Gastrocnemius medialis (tissue), 4 donors: Measurements from ENCODE around the gene NEMP2. TPM values are rescaled to one million over a fixed set of nuclear protein-coding genes. Genes with fewer than 3 reads are reported as not detected.

Source experiments
- ATAC-seq, 2 donors: fragments of 150-250 bp; one replicate each; pipeline ENCODE4 v1.9.1; 2016
- DNase-seq, 2 donors: peaks; one replicate each; pipeline ENCODE4 v3.0.0-alpha.2; 2019
- H3K27ac ChIP-seq, 4 donors: fragments of 200-600 bp; sonication (generic); 1 replicate in 1 of 4; 2 replicates in 3 of 4; pipeline ENCODE4 v1.5.1; 2016 to 2018; ENCODE audit warnings: mild to moderate bottlenecking in 2 of 4, moderate library complexity in 1 of 4
- H3K27me3 ChIP-seq, 3 donors: fragments of 200-600 bp; sonication (generic) in 2 of 3; 1 replicate in 1 of 3; 2 replicates in 2 of 3; pipeline versions ENCODE4 v1.5.1 to v1.6.0; 2016 to 2019; ENCODE audit warnings: mild to moderate bottlenecking in 1 of 3, moderate library complexity in 1 of 3
- H3K36me3 ChIP-seq, 2 donors: fragments of 200-600 bp; sonication (generic) in 1 of 2; one replicate each; pipeline ENCODE4 v1.5.1; 2017 to 2018
- H3K4me1 ChIP-seq, 2 donors: fragments of 200-600 bp; sonication (generic) in 1 of 2; one replicate each; pipeline ENCODE4 v1.5.1; 2016 to 2017; ENCODE audit warnings: mild to moderate bottlenecking in 2 of 2
- H3K4me3 ChIP-seq, 4 donors: fragments of 200-600 bp; sonication (generic) in 3 of 4; 1 replicate in 1 of 4; 2 replicates in 3 of 4; pipeline ENCODE4 v1.5.1; 2016 to 2019; ENCODE audit warnings: mild to moderate bottlenecking in 2 of 4
- H3K9me3 ChIP-seq, 3 donors: fragments of 200-600 bp; sonication (generic) in 2 of 3; 1 replicate in 1 of 3; 2 replicates in 2 of 3; pipeline ENCODE4 v1.5.1; 2016 to 2019
- POLR2A ChIP-seq, 2 donors: fragments of 450-650 bp; IDR thresholded peaks; one replicate each; pipeline ENCODE4 v1.6.1; 2017; ENCODE audit warnings: antibody characterized with exemption in 2 of 2, mild to moderate bottlenecking in 2 of 2, moderate library complexity in 2 of 2
- in situ Hi-C, 4 donors: fragments of 200-750 bp; cut with MboI; loops; one replicate each; pipeline versions ENCODE4 v1.15.0 to v1.8.0; 2017; ENCODE audit warnings: low sequenced_read_pairs in 4 of 4
- intact Hi-C: fragments of 100-400 bp; cut with DNase I; formaldehyde crosslinking; loops from one replicate; pipeline ENCODE4 v1.15.1; 2023; ENCODE audit warnings: low total_unique reads
- total RNA-seq, 4 donors: library from RNA; depleted of rRNA; stranded (reverse); fragments of >200 nt; gene quantifications; one replicate each; pipeline versions ENCODE4 v1.1.0 to v1.2.3, GENCODE V29; 2016
- TF ChIP-seq, protein P1 (sequence below), 5 experiments: fragments of 450-650 bp in 3 of 5; fragments of 200-600 bp in 2 of 5; sonication (generic) in 2 of 5; IDR thresholded peaks in 4 of 5; conservative IDR thresholded peaks in 1 of 5; 1 replicate in 4 of 5; 2 replicates in 1 of 5; pipeline ENCODE4 v1.5.1; 2016 to 2019; ENCODE audit warnings: antibody characterized with exemption in 5 of 5, mild to moderate bottlenecking in 3 of 5, moderate library complexity in 3 of 5

NEMP2 gene
- total RNA-seq, 4 donors from 2014 or later = 0.24 to 1.7 (median 1.3) TPM

DNA sequence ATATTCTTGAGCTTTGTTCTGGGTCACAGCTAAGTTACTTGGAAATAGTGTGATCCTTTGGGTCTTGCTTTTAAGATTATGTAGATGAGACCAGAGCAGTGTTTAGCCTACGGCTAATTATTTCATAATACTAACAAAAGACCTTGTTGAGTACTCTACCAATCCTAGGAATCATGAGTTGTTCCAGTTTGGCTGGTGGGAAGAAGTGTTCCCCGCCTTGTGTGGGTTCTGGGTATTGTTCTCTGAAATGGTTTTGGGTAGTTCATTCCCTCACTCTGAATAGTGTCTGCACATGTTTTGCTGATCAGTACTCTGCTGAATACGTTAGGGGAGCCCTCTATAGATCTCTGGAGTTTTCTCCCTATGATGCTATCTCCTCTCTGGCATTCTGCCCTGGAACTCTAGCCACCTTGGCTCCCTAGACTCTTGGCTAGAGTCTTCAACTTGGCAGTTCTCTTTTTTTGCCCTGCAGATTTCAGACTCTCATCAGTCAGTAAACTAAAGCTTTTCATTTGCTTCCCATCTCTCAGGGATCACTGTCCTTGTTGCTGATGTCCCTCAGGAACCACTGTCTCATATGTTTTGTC lies 48.4 kb downstream of the NEMP2 start:
- no peaks in the 10 kb centered on the region for H3K9me3 ChIP-seq
- no peaks in the 10 kb centered on the region for H3K4me1 ChIP-seq
- no peaks in the 10 kb centered on the region for H3K27me3 ChIP-seq
- DNase-seq (no peak), ATAC-seq (no peak)
- H3K4me3 ChIP-seq = no peak overlapping the region
- intact Hi-C loops (no loop called here), in situ Hi-C loops (no loop called here)
- H3K36me3 ChIP-seq = no peaks in the 10 kb centered on the region
- no peak overlapping the region for H3K27ac ChIP-seq
- TF ChIP-seq, protein P1, sequence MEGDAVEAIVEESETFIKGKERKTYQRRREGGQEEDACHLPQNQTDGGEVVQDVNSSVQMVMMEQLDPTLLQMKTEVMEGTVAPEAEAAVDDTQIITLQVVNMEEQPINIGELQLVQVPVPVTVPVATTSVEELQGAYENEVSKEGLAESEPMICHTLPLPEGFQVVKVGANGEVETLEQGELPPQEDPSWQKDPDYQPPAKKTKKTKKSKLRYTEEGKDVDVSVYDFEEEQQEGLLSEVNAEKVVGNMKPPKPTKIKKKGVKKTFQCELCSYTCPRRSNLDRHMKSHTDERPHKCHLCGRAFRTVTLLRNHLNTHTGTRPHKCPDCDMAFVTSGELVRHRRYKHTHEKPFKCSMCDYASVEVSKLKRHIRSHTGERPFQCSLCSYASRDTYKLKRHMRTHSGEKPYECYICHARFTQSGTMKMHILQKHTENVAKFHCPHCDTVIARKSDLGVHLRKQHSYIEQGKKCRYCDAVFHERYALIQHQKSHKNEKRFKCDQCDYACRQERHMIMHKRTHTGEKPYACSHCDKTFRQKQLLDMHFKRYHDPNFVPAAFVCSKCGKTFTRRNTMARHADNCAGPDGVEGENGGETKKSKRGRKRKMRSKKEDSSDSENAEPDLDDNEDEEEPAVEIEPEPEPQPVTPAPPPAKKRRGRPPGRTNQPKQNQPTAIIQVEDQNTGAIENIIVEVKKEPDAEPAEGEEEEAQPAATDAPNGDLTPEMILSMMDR (IDR thresholded peaks at IDR 0.05 in 4 of 5, conservative IDR thresholded peaks at IDR 0.05 in 1 of 5) = no peak
- TF ChIP-seq POLR2A (IDR thresholded peaks at IDR 0.05) = no peak

DNA sequence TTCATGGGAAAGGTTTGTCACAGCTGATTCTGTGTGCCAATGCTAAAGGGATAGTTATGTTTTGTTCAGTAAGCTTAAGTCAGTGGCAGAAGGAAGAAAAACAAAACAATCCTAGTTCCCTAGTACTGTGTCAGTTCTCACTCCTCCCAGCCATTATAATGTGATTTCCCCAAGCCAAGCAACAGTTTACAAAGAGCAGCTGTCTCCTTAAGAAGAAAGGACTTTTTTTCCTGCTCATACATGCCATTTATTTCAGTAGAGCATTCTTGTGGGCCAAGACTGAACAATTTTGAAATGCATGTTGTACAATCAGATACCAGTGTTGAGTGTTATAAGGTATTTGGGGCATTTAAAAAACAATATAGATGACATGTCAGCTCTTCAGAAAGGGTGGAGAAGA lies 52.1 kb downstream of the NEMP2 start:
- intact Hi-C loops (no loop called here), in situ Hi-C loops (no loop called here)
- TF ChIP-seq, protein P1 (IDR thresholded peaks at IDR 0.05 in 4 of 5, conservative IDR thresholded peaks at IDR 0.05 in 1 of 5) = no peak
- TF ChIP-seq POLR2A (IDR thresholded peaks at IDR 0.05) = no peak
- ATAC-seq = no peak
- H3K27ac ChIP-seq = no peak overlapping the region
- no peaks in the 10 kb centered on the region for H3K27me3 ChIP-seq
- peaks cover 0 to 6% of the 10 kb centered on the region in 2 donors for H3K4me1 ChIP-seq
- H3K36me3 ChIP-seq = no peaks in the 10 kb centered on the region
- DNase-seq = no peak
- no peak overlapping the region for H3K4me3 ChIP-seq
- H3K9me3 ChIP-seq = no peaks in the 10 kb centered on the region

DNA sequence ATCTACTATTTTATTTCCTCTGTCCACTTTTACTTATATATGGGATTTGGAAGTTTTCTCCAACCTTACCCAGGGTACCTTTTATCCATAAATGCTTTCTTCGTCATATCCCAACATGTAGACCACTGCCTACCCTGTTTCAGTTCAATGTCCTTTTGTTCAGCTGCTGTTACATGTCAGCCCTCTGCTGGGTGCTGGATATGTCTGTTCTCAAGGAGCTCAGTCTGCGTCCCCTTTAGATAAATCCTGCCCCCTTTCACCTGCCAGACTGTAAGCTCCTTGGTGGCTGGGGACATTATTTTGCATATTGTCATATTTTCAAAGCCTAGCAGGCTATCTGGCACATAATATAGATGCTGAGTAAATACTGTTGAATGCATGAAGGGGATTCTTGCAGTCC lies 53.2 kb downstream of the NEMP2 start:
- Histone ChIP-seq H3K36me3 (no peaks in the 10 kb centered on the region), H3K27me3 (no peaks in the 10 kb centered on the region), H3K4me3 (no peak overlapping the region), H3K27ac (no peak overlapping the region), H3K4me1 (peaks cover 0 to 7% of the 10 kb centered on the region in 2 donors), H3K9me3 (no peaks in the 10 kb centered on the region)
- in situ Hi-C loops (no loop called here), intact Hi-C loops (no loop called here)
- DNase-seq (no peak), ATAC-seq (no peak)
- TF ChIP-seq, protein P1 (IDR thresholded peaks at IDR 0.05 in 4 of 5, conservative IDR thresholded peaks at IDR 0.05 in 1 of 5) = no peak
- no peak for TF ChIP-seq POLR2A (IDR thresholded peaks at IDR 0.05)

DNA sequence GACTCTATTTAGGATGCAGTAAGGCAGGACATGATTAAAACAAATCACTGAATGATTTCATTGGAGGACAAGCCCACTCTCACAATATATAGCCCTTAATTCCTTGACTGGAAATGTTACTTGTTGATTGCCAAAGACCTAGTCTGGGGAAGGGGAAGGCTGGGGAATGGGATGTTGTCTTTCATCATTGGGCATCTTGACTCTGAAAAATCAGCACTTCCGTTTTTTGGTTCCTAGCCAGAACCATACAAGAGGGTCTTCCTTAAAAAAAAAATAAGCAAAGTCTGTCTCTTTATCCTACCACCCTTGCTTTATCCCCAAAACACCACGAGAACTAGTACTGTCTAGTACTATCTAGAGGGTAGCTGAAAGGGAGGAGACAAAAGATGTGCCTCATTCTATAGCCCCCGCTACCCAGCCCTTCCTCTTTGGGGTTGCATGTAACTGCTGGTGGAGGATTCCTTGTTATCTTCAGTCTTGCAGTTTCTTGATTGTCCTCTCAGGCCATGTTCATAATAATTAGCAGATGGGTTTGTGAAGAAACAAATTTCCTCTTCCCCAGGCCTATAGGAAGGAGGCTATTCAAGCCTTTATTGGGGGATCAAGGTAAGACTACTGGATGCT lies 55.8 kb downstream of the NEMP2 start:
- H3K4me3 ChIP-seq = no peak overlapping the region
- in situ Hi-C loops = no loop called here
- no peak overlapping the region for H3K27ac ChIP-seq

More for the DNA sequence above, 55.8 kb downstream of the NEMP2 start:
- DNase-seq = no peak
- H3K27me3 ChIP-seq = no peaks in the 10 kb centered on the region
- peaks cover 0 to 7% of the 10 kb centered on the region in 2 donors for H3K4me1 ChIP-seq
- no peaks in the 10 kb centered on the region for H3K36me3 ChIP-seq
- intact Hi-C loops = no loop called here
- TF ChIP-seq, protein P1 (IDR thresholded peaks at IDR 0.05 in 4 of 5, conservative IDR thresholded peaks at IDR 0.05 in 1 of 5) = no peak
- no peak for TF ChIP-seq POLR2A (IDR thresholded peaks at IDR 0.05)
- no peaks in the 10 kb centered on the region for H3K9me3 ChIP-seq
- ATAC-seq = no peak
